HUES6 (cell line): ENCODE measurements around the gene ME3.

Experiments
- H3K27ac ChIP-seq: 2 replicates; pipeline ENCODE4 v1.7.0; 2013; ENCODE audit warnings: low read depth, mild to moderate bottlenecking, low read length, inconsistent platforms
- H3K27me3 ChIP-seq: 2 replicates; pipeline ENCODE4 v1.6.1; 2013; ENCODE audit warnings: low read length; ENCODE audit not compliant: control insufficient read depth, insufficient read depth
- H3K36me3 ChIP-seq: 2 replicates; pipeline ENCODE4 v1.6.1; 2013; ENCODE audit warnings: low read length; ENCODE audit not compliant: control insufficient read depth, insufficient read depth
- H3K4me1 ChIP-seq: 2 replicates; pipeline ENCODE4 v1.6.1; 2013; ENCODE audit warnings: low read length; ENCODE audit not compliant: control insufficient read depth, insufficient read depth
- H3K4me3 ChIP-seq: 2 replicates; pipeline ENCODE4 v1.5.1; 2013; ENCODE audit warnings: low read depth, low read length
- H3K9ac ChIP-seq: one replicate; pipeline ENCODE4 v1.6.1; 2013; ENCODE audit warnings: mild to moderate bottlenecking, low read length
- H3K9me3 ChIP-seq: 2 replicates; pipeline ENCODE4 v1.6.1; 2013; ENCODE audit warnings: low read depth, low read length; ENCODE audit not compliant: control insufficient read depth, insufficient read depth

ME3 gene

GRCh38 chr11:86497310-86497709, 175.1 kb downstream of the ME3 start:
- H3K27ac ChIP-seq, result no peak overlapping the region

DNA sequence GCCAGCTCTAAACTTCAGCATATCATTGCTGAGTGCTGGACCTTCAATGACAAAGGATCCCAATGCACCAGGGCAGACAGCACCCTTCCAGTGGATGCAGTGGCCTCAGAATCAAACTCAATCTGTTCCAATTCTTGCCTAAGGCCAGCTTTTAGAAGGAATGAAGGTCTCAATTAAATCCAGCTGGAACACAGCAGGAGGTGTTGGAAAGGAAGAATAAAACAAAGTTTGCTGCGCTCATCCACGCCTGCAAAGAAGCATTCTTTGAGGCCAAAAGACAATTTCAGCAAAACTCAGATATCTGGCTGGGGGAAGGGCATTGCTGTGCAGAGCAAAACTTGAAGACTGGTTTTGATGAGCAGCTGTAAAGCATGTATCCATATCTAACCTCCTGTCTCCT, 177.1 kb downstream of the ME3 start:
- Histone ChIP-seq H3K27ac (no peak overlapping the region), H3K36me3 (no peaks in the 10 kb centered on the region), H3K27me3 (no peaks in the 10 kb centered on the region), H3K9me3 (no peaks in the 10 kb centered on the region), H3K4me1 (peaks cover 22% of the 10 kb centered on the region), H3K4me3 (no peak overlapping the region), H3K9ac (no peak overlapping the region)

More at GRCh38 chr11:86497310-86497709, 175.1 kb downstream of the ME3 start:
- no peaks in the 10 kb centered on the region for H3K9me3 ChIP-seq
- H3K36me3 ChIP-seq, result no peaks in the 10 kb centered on the region
- no peaks in the 10 kb centered on the region for H3K27me3 ChIP-seq
- H3K9ac ChIP-seq, result no peak overlapping the region
- peaks cover 22% of the 10 kb centered on the region for H3K4me1 ChIP-seq
- no peak overlapping the region for H3K4me3 ChIP-seq

GRCh38 chr11:86492370-86493010, 179.9 kb downstream of the ME3 start:
- H3K9ac ChIP-seq, result no peak overlapping the region
- no peaks in the 10 kb centered on the region for H3K27me3 ChIP-seq

DNA sequence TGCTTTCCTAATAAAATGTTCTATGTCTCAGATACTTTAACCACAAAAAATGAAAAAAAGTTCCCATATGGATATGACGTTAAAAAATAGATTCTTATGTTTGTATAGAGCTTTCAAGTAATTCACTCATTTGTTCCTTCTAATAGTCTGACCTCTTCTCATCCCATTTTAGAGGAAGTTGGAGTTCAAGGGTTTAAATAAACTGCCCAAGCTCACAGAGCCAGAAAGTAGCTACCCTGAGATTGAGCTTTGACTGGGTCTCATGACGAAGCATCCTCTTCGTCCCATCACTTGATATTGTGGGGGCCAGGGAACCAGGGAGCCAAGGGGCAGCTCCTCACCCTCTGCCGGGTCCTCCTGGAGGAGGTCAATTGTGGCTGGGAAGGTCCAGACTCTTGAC, 181.4 kb downstream of the ME3 start:
- no peak overlapping the region for H3K9ac ChIP-seq
- H3K36me3 ChIP-seq, result no peaks in the 10 kb centered on the region
- H3K9me3 ChIP-seq, result no peaks in the 10 kb centered on the region
- H3K4me3 ChIP-seq, result no peak overlapping the region
- peaks cover 10% of the 10 kb centered on the region; the same call in 1 of the 2 replicates for H3K4me1 ChIP-seq
- no peaks in the 10 kb centered on the region for H3K27me3 ChIP-seq
- no peak overlapping the region for H3K27ac ChIP-seq

More at GRCh38 chr11:86492370-86493010, 179.9 kb downstream of the ME3 start:
- H3K4me3 ChIP-seq, result no peak overlapping the region
- H3K27ac ChIP-seq, result no peak overlapping the region
- peaks cover 13% of the 10 kb centered on the region for H3K4me1 ChIP-seq
- H3K36me3 ChIP-seq, result no peaks in the 10 kb centered on the region
- no peaks in the 10 kb centered on the region for H3K9me3 ChIP-seq

DNA sequence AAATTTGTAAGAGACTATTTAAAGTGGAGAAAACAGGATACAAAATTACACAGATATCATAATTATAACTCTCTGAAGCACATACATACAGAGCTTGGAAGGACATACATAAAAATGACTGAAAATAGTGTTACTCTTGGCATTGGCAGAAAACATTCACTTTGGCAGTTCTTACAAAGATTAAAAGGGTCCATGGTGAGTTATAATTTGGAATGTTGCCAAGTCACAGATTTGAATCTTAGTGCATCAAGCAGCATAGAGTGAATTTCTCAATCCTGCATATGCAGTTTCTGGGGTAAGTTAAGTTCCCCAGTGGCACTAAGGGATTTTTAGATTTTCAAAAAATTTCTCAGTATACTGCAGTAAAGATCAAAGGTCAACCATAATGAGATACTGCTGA, 181.8 kb downstream of the ME3 start:
- Histone ChIP-seq H3K4me3 (no peak overlapping the region), H3K27me3 (no peaks in the 10 kb centered on the region), H3K9me3 (no peaks in the 10 kb centered on the region), H3K4me1 (peaks cover 6% of the 10 kb centered on the region; the same call in 1 of the 2 replicates), H3K9ac (no peak overlapping the region), H3K36me3 (no peaks in the 10 kb centered on the region), H3K27ac (no peak overlapping the region)

- no peak overlapping the region for H3K4me3 ChIP-seq
- no peaks in the 10 kb centered on the region for H3K27me3 ChIP-seq
- no peaks in the 10 kb centered on the region for H3K9me3 ChIP-seq
- H3K9ac ChIP-seq, result no peak overlapping the region
- no peak overlapping the region for H3K27ac ChIP-seq
- no peaks in the 10 kb centered on the region for H3K36me3 ChIP-seq
- H3K4me1 ChIP-seq, result peaks cover 6% of the 10 kb centered on the region; the same call in 1 of the 2 replicates
These were observed 183.0 kb downstream of the ME3 start for GRCh38 chr11:86489442-86489841.

DNA sequence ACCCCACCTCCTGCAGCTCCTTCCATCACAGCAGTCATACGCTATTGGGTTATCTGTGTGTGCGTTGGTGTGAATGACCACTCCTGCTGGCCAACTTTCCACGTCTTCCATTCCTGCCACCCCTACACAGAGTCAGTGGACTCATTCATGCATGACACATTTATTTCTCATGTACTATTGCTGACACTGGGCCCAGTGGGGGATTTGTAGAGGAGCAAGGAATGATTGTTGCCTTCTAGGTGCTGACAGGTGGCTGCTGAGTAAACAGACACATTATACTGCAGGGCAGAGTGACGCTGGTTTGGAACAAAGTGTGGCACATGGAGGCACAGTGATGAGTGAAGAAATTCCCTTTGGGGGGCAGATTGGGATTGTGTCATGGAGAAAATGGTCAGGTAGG, 183.9 kb downstream of the ME3 start:
- no peak overlapping the region for H3K4me3 ChIP-seq
- H3K27ac ChIP-seq, result no peak overlapping the region
- H3K9ac ChIP-seq, result no peak overlapping the region
- H3K36me3 ChIP-seq, result no peaks in the 10 kb centered on the region
- no peaks in the 10 kb centered on the region for H3K9me3 ChIP-seq
- no peaks in the 10 kb centered on the region for H3K27me3 ChIP-seq
- peaks cover 14% of the 10 kb centered on the region; the same call in 1 of the 2 replicates for H3K4me1 ChIP-seq

DNA sequence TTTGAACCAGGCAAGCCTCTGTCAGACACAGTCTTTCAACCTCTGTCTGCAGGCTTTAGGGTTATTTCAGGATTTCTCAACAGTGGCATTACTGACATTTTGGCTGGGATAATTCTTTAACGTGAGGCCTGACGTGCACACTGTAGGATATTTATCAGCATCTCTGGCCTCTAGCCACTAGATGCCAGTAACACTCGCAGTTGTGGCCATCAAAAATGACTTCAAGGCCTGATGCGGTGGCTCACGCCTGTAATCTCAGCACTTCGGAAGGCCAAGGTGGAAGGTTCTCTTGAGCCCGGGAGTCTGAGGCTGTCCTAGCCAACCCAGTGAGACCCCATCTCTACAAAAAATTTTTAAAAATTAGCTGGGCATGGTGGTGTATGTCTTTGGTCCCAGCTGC, 184.7 kb downstream of the ME3 start:
- Histone ChIP-seq H3K4me3 (no peak overlapping the region), H3K4me1 (peaks cover 14% of the 10 kb centered on the region; the same call in 1 of the 2 replicates), H3K9me3 (no peaks in the 10 kb centered on the region), H3K27ac (no peak overlapping the region), H3K9ac (no peak overlapping the region), H3K27me3 (no peaks in the 10 kb centered on the region), H3K36me3 (no peaks in the 10 kb centered on the region)

GRCh38 chr11:86486261-86487030, 186.0 kb downstream of the ME3 start:
- Histone ChIP-seq H3K9ac (no peak overlapping the region), H3K4me3 (no peak overlapping the region), H3K9me3 (no peaks in the 10 kb centered on the region), H3K27me3 (no peaks in the 10 kb centered on the region), H3K27ac (no peak overlapping the region), H3K36me3 (no peaks in the 10 kb centered on the region), H3K4me1 (peaks cover 14% of the 10 kb centered on the region; the same call in 1 of the 2 replicates)

DNA sequence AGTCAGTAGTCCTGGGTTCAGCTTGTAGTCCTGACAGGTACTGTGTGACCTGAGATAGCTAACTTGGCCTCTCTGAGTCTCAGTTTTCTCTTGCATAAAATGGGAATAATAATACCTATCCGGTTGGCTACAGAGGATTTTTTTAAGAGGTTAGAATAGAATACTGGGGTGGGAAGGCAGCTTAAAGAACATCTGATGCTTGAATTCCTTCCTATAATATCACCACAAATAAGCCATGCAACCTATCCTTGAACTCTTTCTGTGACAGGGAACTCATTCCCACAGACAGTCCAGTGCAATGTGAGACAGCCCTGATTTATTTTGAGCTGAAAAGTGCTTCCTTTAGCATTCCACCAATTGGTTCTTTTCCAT, 187.6 kb downstream of the ME3 start:
- Histone ChIP-seq H3K9ac (no peak overlapping the region), H3K27ac (no peak overlapping the region), H3K36me3 (no peaks in the 10 kb centered on the region), H3K4me1 (peaks cover 17% of the 10 kb centered on the region; the same call in 1 of the 2 replicates), H3K27me3 (no peaks in the 10 kb centered on the region), H3K4me3 (no peak overlapping the region), H3K9me3 (no peaks in the 10 kb centered on the region)
